Cortex of kidney (tissue), 1 donor: ENCODE measurements around the gene RIT1.
"Not testable (repeated sequence)": the region's sequence is repeated elsewhere in the genome, so short reads cannot be mapped to it uniquely, and the experiment has no call there.

Source experiments
- DNase-seq: peaks from one replicate; lab custom pipeline; 2025; lab: John Stamatoyannopoulos, UW

RIT1 gene

GRCh38 chr1:155933591-155934096 lies 22.5 kb upstream of the RIT1 start:
- DNase-seq, result no peak

DNA sequence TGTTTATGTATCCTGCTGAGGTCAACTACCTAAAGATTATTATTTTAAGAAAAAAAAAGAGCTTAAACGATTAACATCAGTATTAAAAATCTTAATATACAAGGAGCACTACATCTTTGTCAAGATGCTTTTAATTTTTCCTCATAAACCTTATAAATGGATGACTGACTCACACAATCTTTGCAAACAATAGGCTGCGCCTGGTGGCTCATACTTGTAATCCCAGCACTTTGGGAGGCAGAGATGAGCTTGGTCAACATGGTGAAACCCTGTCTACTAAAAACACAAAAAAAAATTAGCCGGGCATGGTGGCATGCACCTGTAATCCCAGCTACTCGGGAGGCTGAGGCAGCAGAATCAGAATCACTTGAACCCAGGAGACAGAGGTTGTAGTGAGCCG lies 21.3 kb upstream of the RIT1 start:
- no peak for DNase-seq

- no peak for DNase-seq
Measured at GRCh38 chr1:155932081-155932480, 20.9 kb upstream of the RIT1 start.

DNA sequence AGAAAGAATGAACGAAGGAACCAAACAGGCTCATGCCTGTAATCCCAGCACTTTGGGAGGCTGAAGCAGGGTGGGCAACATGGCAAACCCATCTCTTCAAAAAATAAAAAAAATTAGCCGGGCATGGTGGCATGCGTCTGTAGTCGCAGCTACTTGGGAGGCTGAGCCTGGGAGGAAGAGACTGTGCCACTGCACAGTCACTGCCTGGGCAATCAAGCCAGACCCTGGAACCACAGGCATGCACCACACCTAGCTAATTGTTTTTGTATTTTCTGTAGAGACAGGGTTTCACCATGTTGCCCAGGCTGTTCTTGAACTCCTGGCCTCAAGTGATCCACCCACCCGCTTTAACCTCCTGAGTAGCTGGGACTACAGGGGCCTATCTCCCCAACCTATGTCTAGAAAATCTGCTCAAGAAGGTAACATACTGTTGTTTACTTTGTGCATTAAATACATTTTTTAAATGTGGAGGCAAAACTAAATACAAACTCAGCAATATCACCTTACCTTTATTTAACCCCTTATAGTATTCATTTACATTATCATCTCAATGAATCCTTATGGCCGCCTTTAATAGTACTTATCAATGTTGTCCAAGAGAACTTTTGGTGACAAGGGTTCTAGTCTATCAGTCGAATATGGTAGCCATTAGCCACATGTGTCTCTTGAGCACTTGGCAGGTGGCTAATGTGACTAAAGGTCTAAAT lies 20.3 kb upstream of the RIT1 start:
- DNase-seq, result no peak

DNA sequence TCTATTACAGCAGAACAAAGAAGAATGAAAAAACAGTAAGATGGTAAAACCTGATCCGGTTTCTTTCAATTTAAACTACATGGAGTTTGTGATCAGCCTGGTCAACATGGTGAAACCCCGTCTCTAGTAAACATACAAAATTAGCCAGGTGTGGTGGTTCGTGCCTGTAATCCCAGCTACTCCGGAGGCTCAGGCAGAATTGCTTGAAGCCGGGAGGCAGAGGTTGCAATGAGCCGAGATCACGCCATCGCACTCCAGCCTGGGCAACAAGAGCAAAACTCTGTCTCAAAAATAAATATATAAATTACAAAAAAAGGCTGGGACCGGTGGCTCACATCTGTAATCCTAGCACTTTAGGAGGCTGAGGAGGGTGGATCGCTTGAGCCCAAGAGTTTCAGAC lies 19.6 kb upstream of the RIT1 start:
- DNase-seq, result not testable (repeated sequence)

DNA sequence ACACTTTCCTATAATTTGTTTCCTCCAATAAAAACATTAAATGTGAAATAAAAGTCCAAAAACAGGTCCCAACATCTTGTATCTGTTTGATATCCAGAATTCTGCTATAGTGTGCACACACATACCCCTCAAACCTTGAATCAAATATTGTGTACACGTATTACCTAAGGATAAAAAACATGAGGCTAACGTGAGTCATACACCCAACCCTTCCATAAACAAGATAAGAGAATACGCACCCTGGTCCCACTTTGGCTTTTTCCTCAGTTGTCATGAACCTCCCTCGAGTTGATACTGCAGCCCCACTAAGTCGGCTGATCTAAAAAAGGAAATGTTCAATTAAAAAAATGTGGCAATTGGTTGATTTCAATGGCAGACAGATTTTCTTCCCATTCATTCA lies 17.9 kb upstream of the RIT1 start:
- DNase-seq, result no peak

- no peak for DNase-seq
Measured at GRCh38 chr1:155925506-155925905, 14.4 kb upstream of the RIT1 start.

GRCh38 chr1:155920717-155921116 lies 9.6 kb upstream of the RIT1 start:
- no peak for DNase-seq

DNA sequence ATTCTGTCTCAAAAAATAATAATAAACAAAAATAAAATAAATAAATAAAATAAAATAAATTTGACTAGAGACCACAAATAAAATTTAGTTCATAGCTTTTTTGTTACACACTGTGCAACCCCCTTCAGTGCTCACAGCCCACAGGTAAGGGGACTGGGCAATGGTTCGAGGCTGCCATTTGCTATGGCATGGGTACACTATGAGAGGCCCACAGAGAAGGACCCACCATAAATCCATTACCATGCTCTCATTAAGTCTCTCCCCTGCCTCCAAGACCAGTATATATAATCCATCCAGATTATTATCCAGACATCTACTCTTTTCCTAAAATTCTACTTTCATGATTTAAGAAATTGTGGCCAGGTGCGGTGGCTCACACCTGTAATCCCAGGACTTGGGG lies 8.7 kb upstream of the RIT1 start:
- no peak for DNase-seq

DNA sequence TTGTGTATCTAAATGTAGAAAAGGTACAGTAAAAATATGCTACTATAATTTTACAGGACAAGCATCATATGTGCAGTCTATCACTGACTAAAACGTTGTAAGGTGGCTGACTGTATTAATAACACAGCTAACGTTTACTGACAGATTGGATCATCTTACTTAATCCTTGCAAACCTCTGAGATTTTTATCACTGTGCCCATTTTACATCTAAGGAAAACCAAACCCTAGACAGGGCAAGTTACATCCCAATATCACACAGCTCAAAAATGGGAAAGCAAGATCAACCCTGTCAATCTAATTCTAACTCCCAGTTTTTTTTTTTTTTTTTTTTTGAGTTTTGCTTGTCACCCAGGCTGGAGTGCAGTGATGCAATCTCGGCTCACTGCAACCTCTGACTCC lies 7.5 kb upstream of the RIT1 start:
- DNase-seq, result no peak

- DNase-seq, result no peak
Measured at GRCh38 chr1:155913969-155914757, 3.0 kb upstream of the RIT1 start.

DNA sequence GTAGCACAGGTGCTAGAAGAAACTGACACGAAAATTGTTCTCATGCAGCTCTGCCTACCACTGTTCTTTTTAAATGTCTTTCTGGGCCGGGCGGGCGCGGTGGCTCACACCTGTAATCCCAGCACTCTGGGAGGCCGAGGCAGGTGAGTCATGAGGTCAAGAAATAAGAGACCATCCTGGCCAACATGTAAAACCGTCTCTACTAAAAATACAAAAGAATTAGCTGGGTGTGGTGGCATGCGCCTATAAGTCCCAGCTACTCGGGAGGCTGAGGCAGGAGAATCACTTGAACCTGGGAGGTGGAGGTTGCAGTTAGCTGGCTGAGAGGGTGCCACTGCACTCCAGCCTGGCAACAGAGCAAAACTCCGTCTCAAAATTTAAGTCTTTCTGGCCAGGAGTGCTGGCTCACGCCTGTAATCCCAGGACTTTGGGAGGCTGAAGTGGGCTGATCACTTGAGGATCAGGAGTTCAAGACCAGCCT lies 947 bp upstream of the RIT1 start:
- no peak for DNase-seq

GRCh38 chr1:155910621-155911121 lies 478 bp downstream of the RIT1 start:
- no peak for DNase-seq

DNA sequence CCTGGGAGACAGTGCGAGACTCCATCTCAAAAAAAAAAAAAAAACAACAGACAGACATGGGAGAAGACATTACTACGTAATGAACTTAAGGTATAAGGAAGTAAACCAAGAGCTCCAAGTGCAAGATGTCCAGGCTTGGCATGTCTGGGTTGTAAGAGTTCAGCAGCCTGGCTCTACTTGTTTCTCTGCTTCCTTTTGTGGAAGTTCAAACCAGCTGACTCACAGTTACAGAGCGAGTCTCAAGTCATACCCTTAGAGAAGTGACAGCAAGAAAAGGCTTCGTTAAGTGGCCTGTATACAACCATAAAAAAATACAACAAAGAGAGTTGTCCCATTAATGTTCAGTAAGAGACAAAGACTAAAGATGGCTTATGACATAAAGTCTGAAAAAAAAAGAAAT lies 1.3 kb downstream of the RIT1 start:
- DNase-seq, result no peak

- no peak for DNase-seq
Measured at GRCh38 chr1:155904261-155904660, 6.9 kb downstream of the RIT1 start.

GRCh38 chr1:155900161-155900560 lies 11.0 kb downstream of the RIT1 start:
- DNase-seq, result no peak

DNA sequence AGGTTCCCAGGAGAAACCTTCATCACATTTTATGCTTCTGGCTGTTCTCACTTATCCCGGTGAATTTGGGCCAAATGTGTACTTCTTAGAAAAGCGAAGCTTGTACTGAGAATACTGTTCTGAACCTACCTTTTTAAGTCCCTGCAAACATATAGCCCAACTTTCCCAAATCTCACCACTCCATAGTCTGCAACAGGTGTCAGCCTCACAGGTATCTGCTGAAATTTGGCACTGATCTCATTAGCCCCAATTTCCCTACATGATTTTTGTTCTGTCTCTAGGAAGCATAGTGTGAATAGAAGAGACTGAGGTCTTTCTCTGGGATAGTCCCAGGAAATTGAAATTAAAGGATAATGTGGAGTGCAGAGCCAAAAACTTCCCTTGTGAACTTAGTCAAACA lies 11.5 kb downstream of the RIT1 start:
- DNase-seq, result no peak

- DNase-seq, result no peak
Measured at GRCh38 chr1:155898888-155899287, 12.3 kb downstream of the RIT1 start.

- DNase-seq, result no peak
Measured at GRCh38 chr1:155897746-155898145, 13.4 kb downstream of the RIT1 start.

- DNase-seq, result not testable (repeated sequence)
Measured at GRCh38 chr1:155896476-155896875, 14.7 kb downstream of the RIT1 start.

- not testable (repeated sequence) for DNase-seq
Measured at GRCh38 chr1:155895617-155896016, 15.5 kb downstream of the RIT1 start.

- DNase-seq, result no peak
Measured at GRCh38 chr1:155893389-155894142, 17.6 kb downstream of the RIT1 start.
